DMS 273 (cell line): ENCODE data around the gene LIMS1.
A peak's percentile ranks its signal among the peaks of the same experiment; 100 is the strongest.
"Not testable (repeated sequence)": the region's sequence is repeated elsewhere in the genome, so short reads cannot be mapped to it uniquely, and the experiment has no call there.

Experiments used
- DNase-seq: peaks from one replicate; lab custom pipeline; 2025; ENCODE audit not compliant: unreplicated experiment; lab: John Stamatoyannopoulos, UW

The LIMS1 gene

GRCh38 chr2:108585436-108585835, 51.2 kb downstream of the LIMS1 start:
- no peak for DNase-seq

- DNase-seq: no peak
Observed at GRCh38 chr2:108586116-108586515, 51.8 kb downstream of the LIMS1 start.

GRCh38 chr2:108586631-108587030, 52.4 kb downstream of the LIMS1 start:
- DNase-seq: no peak

- DNase-seq: no peak
Observed at GRCh38 chr2:108587621-108588020, 53.4 kb downstream of the LIMS1 start.

- DNase-seq: no peak
Observed at GRCh38 chr2:108588070-108588668, 53.9 kb downstream of the LIMS1 start.

- no peak for DNase-seq
Observed at GRCh38 chr2:108589372-108589771, 55.1 kb downstream of the LIMS1 start.

- no peak for DNase-seq
Observed at GRCh38 chr2:108589781-108590180, 55.5 kb downstream of the LIMS1 start.

- no peak for DNase-seq
Observed at GRCh38 chr2:108591163-108591562, 56.9 kb downstream of the LIMS1 start.

GRCh38 chr2:108593547-108594098, 59.4 kb downstream of the LIMS1 start:
- DNase-seq: no peak

- DNase-seq: no peak
Observed at GRCh38 chr2:108594132-108594981, 60.1 kb downstream of the LIMS1 start.

- DNase-seq: no peak
Observed at GRCh38 chr2:108594982-108595464, 60.8 kb downstream of the LIMS1 start.

GRCh38 chr2:108595771-108596170, 61.5 kb downstream of the LIMS1 start:
- not testable (repeated sequence) for DNase-seq

GRCh38 chr2:108597105-108597744, 63.0 kb downstream of the LIMS1 start:
- DNase-seq: peak; percentile 43

- DNase-seq: not testable (repeated sequence)
Observed at GRCh38 chr2:108601199-108601598, 66.9 kb downstream of the LIMS1 start.

- no peak for DNase-seq
Observed at GRCh38 chr2:108602422-108602821, 68.2 kb downstream of the LIMS1 start.

GRCh38 chr2:108604196-108604595, 69.9 kb downstream of the LIMS1 start:
- DNase-seq: no peak

- DNase-seq: no peak
Observed at GRCh38 chr2:108605947-108606346, 71.7 kb downstream of the LIMS1 start.

- DNase-seq: peak; percentile 77
Observed at GRCh38 chr2:108607706-108608301, 73.5 kb downstream of the LIMS1 start.

GRCh38 chr2:108611021-108611420, 76.8 kb downstream of the LIMS1 start:
- DNase-seq: no peak

- no peak for DNase-seq
Observed at GRCh38 chr2:108612153-108612513, 77.9 kb downstream of the LIMS1 start.

- no peak for DNase-seq
Observed at GRCh38 chr2:108612514-108613183, 78.4 kb downstream of the LIMS1 start.
